Lower leg skin (tissue), 4 donors: ENCODE data around the gene AP3B1. TPM values are rescaled to one million over a fixed set of nuclear protein-coding genes. Genes with fewer than 3 reads are reported as not detected.

Source experiments
- DNase-seq, 2 donors: peaks; one replicate each; pipeline ENCODE4 v3.0.0-alpha.2; 2019; ENCODE audit warnings: low spot score in 2 of 2
- H3K4me3 ChIP-seq: fragments of 200-600 bp; sonication (generic); 2 replicates; pipeline ENCODE4 v1.5.1; 2017; ENCODE audit warnings: mild to moderate bottlenecking, low read depth; ENCODE audit not compliant: poor library complexity, severe bottlenecking
- POLR2A ChIP-seq, 2 donors: fragments of 450-650 bp; IDR thresholded peaks; one replicate each; pipeline ENCODE4 v1.6.1; 2016 to 2017; ENCODE audit warnings: antibody characterized with exemption in 2 of 2, mild to moderate bottlenecking in 1 of 2, moderate library complexity in 1 of 2
- WGBS, 2 donors: methylation state at CpG; one replicate each; pipeline ENCODE4 v1.1.5; 2018; 5-methylcytosine and 5-hydroxymethylcytosine counted together
- intact Hi-C: fragments of 100-400 bp; cut with DNase I; formaldehyde crosslinking; loops from one replicate; pipeline ENCODE4 v1.15.0; 2023; ENCODE audit warnings: low total_unique reads
- total RNA-seq, 4 donors: library from RNA; depleted of rRNA; stranded (reverse); fragments of >200 nt; gene quantifications; one replicate each; pipeline ENCODE4 v1.1.0, GENCODE V29; 2016
- TF ChIP-seq, protein P1 (sequence below), 3 donors: fragments of 450-650 bp; IDR thresholded peaks; one replicate each; pipeline ENCODE4 v1.5.1; 2016; ENCODE audit warnings: antibody characterized with exemption in 3 of 3, mild to moderate bottlenecking in 3 of 3, moderate library complexity in 2 of 3

AP3B1 gene
- total RNA-seq, 4 donors from 2014 or later = 23.5 to 37.7 (median 33.3) TPM

DNA sequence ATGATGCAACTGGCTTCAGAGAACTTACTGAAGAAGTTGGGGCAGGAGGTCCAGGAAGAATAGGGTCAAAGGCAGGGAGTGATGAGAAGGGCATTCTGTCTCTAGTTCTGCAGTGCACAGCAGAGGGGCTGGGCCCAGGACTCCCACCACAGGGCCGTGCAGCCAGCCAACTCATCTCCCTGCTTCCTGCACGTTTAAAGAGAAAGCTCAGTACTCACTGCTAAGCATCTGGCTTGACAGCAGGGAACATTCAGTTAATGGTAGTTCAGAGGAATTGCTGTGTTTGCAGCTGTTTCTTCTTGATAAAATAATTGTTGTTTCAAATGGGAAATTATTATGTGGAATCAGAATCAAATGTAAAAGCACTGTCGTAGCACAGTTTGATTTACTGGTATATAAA is 40.3 kb upstream of the AP3B1 start:
- H3K4me3 ChIP-seq = no peak overlapping the region
- 41 to 52% methylated on average over 3 of the region's 3 CpGs for WGBS, 2 donors
- intact Hi-C loops = no loop called here
- no peak for DNase-seq
- TF ChIP-seq POLR2A (IDR thresholded peaks at IDR 0.05) = no peak
- TF ChIP-seq, protein P1, sequence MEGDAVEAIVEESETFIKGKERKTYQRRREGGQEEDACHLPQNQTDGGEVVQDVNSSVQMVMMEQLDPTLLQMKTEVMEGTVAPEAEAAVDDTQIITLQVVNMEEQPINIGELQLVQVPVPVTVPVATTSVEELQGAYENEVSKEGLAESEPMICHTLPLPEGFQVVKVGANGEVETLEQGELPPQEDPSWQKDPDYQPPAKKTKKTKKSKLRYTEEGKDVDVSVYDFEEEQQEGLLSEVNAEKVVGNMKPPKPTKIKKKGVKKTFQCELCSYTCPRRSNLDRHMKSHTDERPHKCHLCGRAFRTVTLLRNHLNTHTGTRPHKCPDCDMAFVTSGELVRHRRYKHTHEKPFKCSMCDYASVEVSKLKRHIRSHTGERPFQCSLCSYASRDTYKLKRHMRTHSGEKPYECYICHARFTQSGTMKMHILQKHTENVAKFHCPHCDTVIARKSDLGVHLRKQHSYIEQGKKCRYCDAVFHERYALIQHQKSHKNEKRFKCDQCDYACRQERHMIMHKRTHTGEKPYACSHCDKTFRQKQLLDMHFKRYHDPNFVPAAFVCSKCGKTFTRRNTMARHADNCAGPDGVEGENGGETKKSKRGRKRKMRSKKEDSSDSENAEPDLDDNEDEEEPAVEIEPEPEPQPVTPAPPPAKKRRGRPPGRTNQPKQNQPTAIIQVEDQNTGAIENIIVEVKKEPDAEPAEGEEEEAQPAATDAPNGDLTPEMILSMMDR (IDR thresholded peaks at IDR 0.05) = no peak

DNA sequence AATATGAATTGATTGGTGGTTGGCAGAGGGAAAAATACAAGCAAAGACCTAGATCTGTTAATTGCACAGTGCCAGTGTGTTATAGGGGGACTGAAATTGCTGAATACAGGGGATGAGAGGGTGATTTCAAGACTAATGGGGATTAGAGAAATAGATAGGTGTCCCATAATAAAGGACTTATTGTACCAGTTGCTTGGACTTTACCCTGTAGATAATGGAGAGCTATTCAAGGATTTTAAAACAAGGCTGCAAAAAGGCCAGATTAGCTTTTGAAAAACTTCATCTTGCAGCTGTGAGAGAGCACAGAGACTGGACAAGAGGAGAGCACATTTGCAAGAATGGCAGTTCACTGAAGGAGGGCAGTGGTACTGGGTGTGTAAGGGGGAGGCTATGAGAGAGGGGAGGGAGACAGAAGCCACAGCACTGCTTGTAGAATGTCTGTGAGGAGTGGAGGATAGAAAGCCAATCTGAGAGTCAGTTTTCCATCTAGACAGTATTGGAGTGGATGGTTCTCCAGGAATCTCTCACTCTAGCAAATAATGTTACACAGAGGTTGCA is 37.1 kb upstream of the AP3B1 start:
- intact Hi-C loops = no loop called here
- DNase-seq = no peak
- no peak overlapping the region for H3K4me3 ChIP-seq
- TF ChIP-seq POLR2A (IDR thresholded peaks at IDR 0.05) = no peak
- TF ChIP-seq, protein P1 (IDR thresholded peaks at IDR 0.05) = no peak

DNA sequence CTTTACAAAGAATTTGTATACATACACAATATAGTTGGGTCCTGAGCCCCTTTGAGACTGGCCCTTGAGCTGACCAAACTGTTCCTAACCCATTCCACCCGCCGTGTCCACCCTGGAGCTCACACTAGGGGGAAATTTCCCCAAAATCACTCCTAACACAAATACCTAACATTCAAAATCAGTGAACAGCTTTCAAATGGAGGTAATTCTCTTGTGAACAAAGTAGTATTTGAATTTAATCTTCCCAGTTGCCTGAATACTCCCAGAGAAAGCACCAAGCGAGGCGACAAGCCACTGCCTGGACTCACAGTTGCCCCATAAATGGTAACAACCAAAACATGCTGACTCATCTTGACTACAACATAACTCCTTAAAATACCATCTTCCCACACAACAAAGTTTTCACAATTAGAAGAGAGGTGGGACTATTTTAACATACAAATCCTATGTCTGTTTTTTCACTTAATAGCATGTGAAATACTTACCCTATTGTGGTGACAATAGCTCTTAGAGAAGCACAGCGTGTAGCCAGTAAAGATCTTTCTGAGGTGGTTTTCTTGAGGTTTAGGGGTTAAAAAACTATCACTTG is 34.2 kb upstream of the AP3B1 start:
- intact Hi-C loops = no loop called here
- no peak overlapping the region for H3K4me3 ChIP-seq
- WGBS, 2 donors = 78 to 90% methylated on average over 5 of the region's 5 CpGs
- TF ChIP-seq POLR2A (IDR thresholded peaks at IDR 0.05) = no peak
- TF ChIP-seq, protein P1 (IDR thresholded peaks at IDR 0.05) = no peak
- DNase-seq = no peak

DNA sequence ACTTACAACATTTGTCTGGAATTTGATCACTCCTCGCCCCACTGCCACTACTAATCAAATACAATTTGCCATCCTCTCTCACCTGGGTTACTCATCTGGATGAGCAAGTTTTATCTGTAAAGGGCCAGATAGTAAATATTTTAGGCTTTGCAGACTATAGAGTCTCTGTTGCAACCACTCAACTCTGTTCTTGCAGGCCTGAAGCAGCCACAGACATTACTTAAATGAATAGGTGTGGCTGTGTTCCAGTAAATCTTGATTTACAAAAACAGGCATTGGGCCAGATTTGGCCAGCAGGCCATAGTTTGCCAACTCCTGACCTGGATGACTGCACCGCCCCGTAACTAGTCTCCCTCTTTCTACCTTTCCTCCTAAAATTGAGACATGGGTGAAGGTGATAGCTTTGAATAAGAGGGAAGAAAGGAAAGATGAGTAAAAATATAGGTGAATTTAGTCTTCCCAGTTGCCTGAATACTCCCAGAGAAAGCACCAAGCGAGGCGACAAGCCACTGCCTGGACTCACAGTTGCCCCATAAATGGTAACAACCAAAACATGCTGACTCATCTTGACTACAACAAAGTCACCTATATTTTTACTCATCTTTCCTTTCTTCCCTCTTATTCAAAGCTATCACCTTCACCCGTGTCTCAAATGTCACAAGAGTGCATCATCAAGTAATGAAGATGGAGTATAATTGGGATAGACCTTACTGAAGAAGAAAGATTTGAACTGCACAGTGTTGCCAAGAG is 33.4 kb upstream of the AP3B1 start:
- WGBS, 2 donors = 62 to 72% methylated on average over 6 of the region's 6 CpGs
- no peak overlapping the region for H3K4me3 ChIP-seq
- TF ChIP-seq, protein P1 (IDR thresholded peaks at IDR 0.05) = no peak
- TF ChIP-seq POLR2A (IDR thresholded peaks at IDR 0.05) = no peak
- no peak for DNase-seq
- intact Hi-C loops = no loop called here

DNA sequence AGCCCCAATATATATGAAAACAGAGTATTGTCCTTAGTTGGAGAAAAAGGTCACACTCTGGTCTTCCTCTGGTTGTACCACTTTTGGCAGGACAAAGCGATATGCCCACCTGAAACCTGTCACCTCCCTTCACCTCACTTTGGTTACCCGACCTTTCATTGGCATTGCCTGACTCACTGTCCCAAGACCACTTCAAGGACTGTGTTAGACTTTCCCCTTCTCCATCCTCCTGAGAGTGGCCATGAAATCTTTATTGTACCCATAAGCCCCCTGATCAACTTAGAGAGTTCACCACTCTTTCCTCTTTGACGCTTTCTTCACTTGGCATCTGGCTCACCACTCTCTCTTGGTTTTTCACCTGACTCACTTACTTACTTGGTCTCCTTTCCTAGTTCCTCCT is 32.4 kb upstream of the AP3B1 start:
- TF ChIP-seq, protein P1 (IDR thresholded peaks at IDR 0.05) = no peak
- TF ChIP-seq POLR2A (IDR thresholded peaks at IDR 0.05) = no peak
- DNase-seq = no peak
- intact Hi-C loops = no loop called here
- WGBS, 2 donors = 93 to 94% methylated on average over 3 of the region's 3 CpGs
- H3K4me3 ChIP-seq = no peak overlapping the region
